H9 (cell line): Measurements from ENCODE around the gene PHF8. TPM values are rescaled to one million over a fixed set of nuclear protein-coding genes. Genes with fewer than 3 reads are reported as not detected.

Source experiments
- DNase-seq: peaks from one replicate; pipeline ENCODE4 v3.0.0-alpha.2; 2017
- H2AFZ ChIP-seq: one replicate; pipeline ENCODE4 v1.6.1; 2013; ENCODE audit warnings: mild to moderate bottlenecking, low read length, control low read depth, moderate library complexity
- H2AK5ac ChIP-seq: 2 replicates; pipeline ENCODE4 v1.6.1; 2013; ENCODE audit warnings: low read length, control low read depth, mixed read lengths; ENCODE audit not compliant: insufficient read length
- H2BK120ac ChIP-seq: one replicate; pipeline ENCODE4 v1.6.1; 2013; ENCODE audit warnings: low read depth, mild to moderate bottlenecking, low read length, control low read depth, inconsistent platforms; ENCODE audit not compliant: poor library complexity, severe bottlenecking
- H2BK12ac ChIP-seq: 2 replicates; pipeline ENCODE4 v1.6.1; 2013; ENCODE audit warnings: low read length, control low read depth, mixed read lengths, low read depth; ENCODE audit not compliant: insufficient read length
- H2BK15ac ChIP-seq: 2 replicates; pipeline ENCODE4 v1.6.1; 2013; ENCODE audit warnings: low read depth, low read length, control low read depth
- H2BK20ac ChIP-seq: one replicate; pipeline ENCODE4 v1.6.1; 2013; ENCODE audit warnings: low read depth, mild to moderate bottlenecking, low read length, control low read depth, inconsistent platforms; ENCODE audit not compliant: poor library complexity, severe bottlenecking
- H2BK5ac ChIP-seq: 2 replicates; pipeline ENCODE4 v1.6.1; 2013; ENCODE audit warnings: low read length, control low read depth, mixed read lengths; ENCODE audit not compliant: insufficient read length
- H3K14ac ChIP-seq: 2 replicates; pipeline ENCODE4 v1.6.1; 2013; ENCODE audit warnings: low read length, control low read depth; ENCODE audit not compliant: insufficient read depth
- H3K18ac ChIP-seq: 2 replicates; pipeline ENCODE4 v1.6.1; 2013; ENCODE audit warnings: low read depth, mild to moderate bottlenecking, mixed read lengths, low read length, control low read depth; ENCODE audit not compliant: insufficient read length
- H3K23ac ChIP-seq: 2 replicates; pipeline ENCODE4 v1.6.1; 2013; ENCODE audit warnings: low read length, control low read depth, mixed read lengths, low read depth; ENCODE audit not compliant: insufficient read length
- H3K23me2 ChIP-seq: 2 replicates; pipeline ENCODE4 v1.6.1; 2013; ENCODE audit warnings: low read depth, mild to moderate bottlenecking, mixed read lengths, low read length, control low read depth; ENCODE audit not compliant: insufficient read length, poor library complexity, severe bottlenecking
- H3K27ac ChIP-seq: 2 replicates; pipeline ENCODE4 v1.5.1; 2013; ENCODE audit warnings: low read length, control low read depth, mixed read lengths, low read depth; ENCODE audit not compliant: insufficient read length
- H3K27me3 ChIP-seq: 2 replicates; pipeline ENCODE4 v1.6.1; 2013; ENCODE audit warnings: low read length, control low read depth, inconsistent platforms; ENCODE audit not compliant: insufficient read depth
- H3K4ac ChIP-seq: 2 replicates; pipeline ENCODE4 v1.6.1; 2013; ENCODE audit warnings: low read depth, mild to moderate bottlenecking, control low read depth, inconsistent platforms, low read length, moderate library complexity
- H3K4me1 ChIP-seq: 2 replicates; pipeline ENCODE4 v1.6.1; 2013; ENCODE audit warnings: low read length, control low read depth, inconsistent platforms; ENCODE audit not compliant: insufficient read depth
- H3K4me2 ChIP-seq: 2 replicates; pipeline ENCODE4 v1.6.1; 2013; ENCODE audit warnings: low read length, control low read depth, mixed read lengths; ENCODE audit not compliant: insufficient read length, insufficient read depth
- H3K56ac ChIP-seq: 2 replicates; pipeline ENCODE4 v1.6.1; 2013; ENCODE audit warnings: low read depth, mild to moderate bottlenecking, mixed read lengths, low read length, control low read depth; ENCODE audit not compliant: insufficient read length
- H3K79me1 ChIP-seq: 2 replicates; pipeline ENCODE4 v1.6.1; 2013; ENCODE audit warnings: low read depth, mild to moderate bottlenecking, moderate library complexity, low read length, control low read depth, inconsistent platforms; ENCODE audit not compliant: insufficient read depth, poor library complexity, severe bottlenecking
- H3K79me2 ChIP-seq: 2 replicates; pipeline ENCODE4 v1.6.1; 2013; ENCODE audit warnings: low read length, control low read depth, inconsistent platforms; ENCODE audit not compliant: insufficient read depth
- H3K9ac ChIP-seq: 2 replicates; pipeline ENCODE4 v1.6.1; 2013; ENCODE audit warnings: low read length, control low read depth, mixed read lengths; ENCODE audit not compliant: insufficient read length; ENCODE audit errors: extremely low read depth
- H3K9me3 ChIP-seq: one replicate; pipeline ENCODE4 v1.6.1; 2013; ENCODE audit warnings: low read depth, low read length, inconsistent platforms; ENCODE audit not compliant: control insufficient read depth
- H3T11ph ChIP-seq: one replicate; pipeline ENCODE4 v1.6.1; 2013; ENCODE audit warnings: mild to moderate bottlenecking, low read length, control low read depth, inconsistent platforms
- H4K20me1 ChIP-seq: one replicate; pipeline ENCODE4 v1.6.1; 2013; ENCODE audit not compliant: control insufficient read depth, insufficient read length, insufficient read depth
- H4K5ac ChIP-seq: 2 replicates; pipeline ENCODE4 v1.6.1; 2013; ENCODE audit warnings: low read depth, mild to moderate bottlenecking, mixed read lengths, low read length, control low read depth; ENCODE audit not compliant: insufficient read length
- H4K8ac ChIP-seq: replicated peaks from 2 replicates; pipeline ENCODE4 v1.6.1; 2013; ENCODE audit warnings: low read length, control low read depth, mixed read lengths, low read depth; ENCODE audit not compliant: insufficient read length
- H4K91ac ChIP-seq: 2 replicates; pipeline ENCODE4 v1.6.1; 2013; ENCODE audit warnings: low read depth, mild to moderate bottlenecking, moderate library complexity, mixed read lengths, low read length, control low read depth; ENCODE audit not compliant: insufficient read length
- H3K27ac Mint-ChIP-seq, 3 experiments: 2 replicates in 2 of 3; 3 replicates in 1 of 3; pipeline ENCODE4 v1.8.0; 2020 to 2021; ENCODE audit warnings: mixed read lengths in 3 of 3, mild to moderate bottlenecking in 1 of 3, moderate library complexity in 1 of 3
- H3K27me3 Mint-ChIP-seq: 2 replicates; pipeline ENCODE4 v1.8.0; 2021; ENCODE audit warnings: low read depth, mild to moderate bottlenecking, moderate library complexity, mixed read lengths
- H3K36me3 Mint-ChIP-seq, 3 experiments: 2 replicates in 2 of 3; 3 replicates in 1 of 3; pipeline ENCODE4 v1.8.0; 2020 to 2021; ENCODE audit warnings: low read depth in 3 of 3, mixed read lengths in 3 of 3; ENCODE audit not compliant: insufficient read depth in 1 of 3
- H3K4me1 Mint-ChIP-seq, 2 experiments: 2 replicates each; pipeline ENCODE4 v1.8.0; 2020; ENCODE audit warnings: mixed read lengths in 2 of 2
- H3K4me3 Mint-ChIP-seq, 2 experiments: 2 replicates in 1 of 2; 3 replicates in 1 of 2; pipeline ENCODE4 v1.8.0; 2020 to 2021; ENCODE audit warnings: mild to moderate bottlenecking in 2 of 2, mixed read lengths in 2 of 2, moderate library complexity in 1 of 2
- H3K9me3 Mint-ChIP-seq, 2 experiments: 2 replicates in 1 of 2; 3 replicates in 1 of 2; pipeline ENCODE4 v1.8.0; 2020; ENCODE audit warnings: mild to moderate bottlenecking in 2 of 2, mixed read lengths in 2 of 2, moderate library complexity in 1 of 2
- CTCF ChIP-seq: fragments of 200-600 bp; sonication (generic); conservative IDR thresholded peaks from 3 replicates; pipeline ENCODE4 v1.8.0; 2021; ENCODE audit warnings: antibody characterized with exemption, mild to moderate bottlenecking
- WGBS: extraction: QIAGEN DNeasy Blood & Tissue Kit; methylation state at CpG from one replicate; pipeline ENCODE4 v1.1.7; 2013; ENCODE audit warnings: missing lambda C conversion rate, low lambda C conversion rate, mixed read lengths; ENCODE audit not compliant: insufficient read length; ENCODE audit errors: extremely low coverage; 5-methylcytosine and 5-hydroxymethylcytosine counted together
- long read RNA-seq: library from polyadenylated mRNA; unstranded; transcript quantifications from one replicate; pipeline ENCODE4 v2.0.0, GENCODE V29; 2020
- total RNA-seq: library from RNA; stranded (reverse); gene quantifications from 2 replicates; pipeline ENCODE4 v1.2.1, GENCODE V29; 2021

The PHF8 gene
- total RNA-seq = 38.9 and 45.2 TPM in 2 replicates
- long read RNA-seq, full-length matches to known transcripts = 12 of 63 reads
- long read RNA-seq, partial matches to known transcripts = 27 of 63 reads
- long read RNA-seq, other reads (novel, unspliced or antisense) = 24 of 63 reads

GRCh38 chrX:54044126-54044876, at the start of gene PHF8:
Gene PHF8, minus strand, starts transcription at chrX:54044473. Its CDS starts 1,745 bp downstream, at chrX:54042728.
- peaks cover 7% of the 10 kb centered on the region for H3K23me2 ChIP-seq
- Mint-ChIP-seq H3K4me1 (peaks cover 22 to 32% of the 10 kb centered on the region in 2 experiments), H3K9me3 (peaks cover 68 to 76% of the 10 kb centered on the region in 2 experiments), H3K4me3 (peak within 1 kb of the TSS; percentile 92 to 97), H3K27me3 (peaks cover 2% of the 10 kb centered on the region; the same call in 1 of the 2 replicates), H3K27ac (peak within 1 kb of the TSS; percentile 99 to 100 (median 99)), H3K36me3 (peaks cover 24 to 28% (median 26%) of the 10 kb centered on the region in 3 experiments)
- H2BK15ac ChIP-seq = no peak within 1 kb of the TSS
- peak within 1 kb of the TSS; percentile 89 for H3K4me2 ChIP-seq
- H3K4me1 ChIP-seq = peaks cover 3% of the 10 kb centered on the region; the same call in 1 of the 2 replicates
- H3K18ac ChIP-seq = peak within 1 kb of the TSS; percentile 73
- H2BK5ac ChIP-seq = peak within 1 kb of the TSS; percentile 32
- peak within 1 kb of the TSS; percentile 37 for H4K5ac ChIP-seq
- no peak within 1 kb of the TSS for H2AK5ac ChIP-seq
- no peak within 1 kb of the TSS for H2BK12ac ChIP-seq
- H2BK120ac ChIP-seq = no peak within 1 kb of the TSS
- H3K23ac ChIP-seq = no peak within 1 kb of the TSS
- DNase-seq = peak; percentile 94
- H3T11ph ChIP-seq = no peak within 1 kb of the TSS
- no peak within 1 kb of the TSS for H4K8ac ChIP-seq
- H3K9ac ChIP-seq = peak within 1 kb of the TSS; percentile 73
- H3K14ac ChIP-seq = peak within 1 kb of the TSS; percentile 85
- peak within 1 kb of the TSS; percentile 78 for H3K56ac ChIP-seq
- no peaks in the 10 kb centered on the region for H3K27me3 ChIP-seq
- peaks cover 38% of the 10 kb centered on the region for H3K9me3 ChIP-seq
- no CpG with 5 or more reads among the region's 66 CpGs for WGBS
- no peaks in the 10 kb centered on the region for H4K20me1 ChIP-seq
- no peak within 1 kb of the TSS for H2BK20ac ChIP-seq
- no peaks in the 10 kb centered on the region for H3K79me1 ChIP-seq
- H2AFZ ChIP-seq = no peak within 1 kb of the TSS
- no peaks in the 10 kb centered on the region for H3K79me2 ChIP-seq
- no peak within 1 kb of the TSS for H3K4ac ChIP-seq
- no peak within 1 kb of the TSS for H4K91ac ChIP-seq
- TF ChIP-seq CTCF = no peak
- H3K27ac ChIP-seq = peak within 1 kb of the TSS; percentile 97
